ENCODE measurements around the gene PAK1IP1. TPM values are rescaled to one million over a fixed set of nuclear protein-coding genes. Genes with fewer than 3 reads are reported as not detected.

PAK1IP1 gene
- total RNA-seq, 1 donor from 2014 or later = 15.5 TPM

DNA sequence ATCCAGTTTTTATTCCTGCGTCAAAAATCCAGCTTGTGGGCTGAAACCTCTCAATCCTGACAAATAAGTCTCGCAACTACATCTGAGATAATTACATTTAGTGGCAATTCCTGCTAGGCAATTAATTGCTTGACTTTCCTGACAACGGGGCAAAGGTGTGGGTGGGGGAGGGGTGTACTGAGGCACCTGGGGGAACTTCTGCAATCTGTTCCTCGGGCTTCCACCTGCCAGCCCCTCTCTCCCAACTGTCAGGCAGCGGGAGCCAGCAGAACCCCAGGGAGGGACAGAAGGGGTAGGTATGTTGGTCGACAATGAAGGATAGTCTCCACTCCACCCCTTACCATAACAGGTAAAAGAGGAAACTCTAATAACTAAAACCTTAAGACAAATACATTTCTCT, 7.2 kb upstream of the PAK1IP1 start:
- Mint-ChIP-seq H3K27ac (no peak overlapping the region), H3K4me1 (peaks cover 7% of the 10 kb centered on the region), H3K36me3 (no peaks in the 10 kb centered on the region), H3K27me3 (ENCODE audit: low read depth) (peaks cover 31% of the 10 kb centered on the region), H3K9me3 (no peaks in the 10 kb centered on the region), H3K4me3 (no peak overlapping the region)
- TF ChIP-seq, protein P1, sequence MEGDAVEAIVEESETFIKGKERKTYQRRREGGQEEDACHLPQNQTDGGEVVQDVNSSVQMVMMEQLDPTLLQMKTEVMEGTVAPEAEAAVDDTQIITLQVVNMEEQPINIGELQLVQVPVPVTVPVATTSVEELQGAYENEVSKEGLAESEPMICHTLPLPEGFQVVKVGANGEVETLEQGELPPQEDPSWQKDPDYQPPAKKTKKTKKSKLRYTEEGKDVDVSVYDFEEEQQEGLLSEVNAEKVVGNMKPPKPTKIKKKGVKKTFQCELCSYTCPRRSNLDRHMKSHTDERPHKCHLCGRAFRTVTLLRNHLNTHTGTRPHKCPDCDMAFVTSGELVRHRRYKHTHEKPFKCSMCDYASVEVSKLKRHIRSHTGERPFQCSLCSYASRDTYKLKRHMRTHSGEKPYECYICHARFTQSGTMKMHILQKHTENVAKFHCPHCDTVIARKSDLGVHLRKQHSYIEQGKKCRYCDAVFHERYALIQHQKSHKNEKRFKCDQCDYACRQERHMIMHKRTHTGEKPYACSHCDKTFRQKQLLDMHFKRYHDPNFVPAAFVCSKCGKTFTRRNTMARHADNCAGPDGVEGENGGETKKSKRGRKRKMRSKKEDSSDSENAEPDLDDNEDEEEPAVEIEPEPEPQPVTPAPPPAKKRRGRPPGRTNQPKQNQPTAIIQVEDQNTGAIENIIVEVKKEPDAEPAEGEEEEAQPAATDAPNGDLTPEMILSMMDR (IDR thresholded peaks at IDR 0.05; ENCODE audit: unreplicated experiment) = no peak
- DNase-seq (ENCODE audit: low spot score in 2 of 2, unreplicated experiment in 2 of 2) = no peak

DNA sequence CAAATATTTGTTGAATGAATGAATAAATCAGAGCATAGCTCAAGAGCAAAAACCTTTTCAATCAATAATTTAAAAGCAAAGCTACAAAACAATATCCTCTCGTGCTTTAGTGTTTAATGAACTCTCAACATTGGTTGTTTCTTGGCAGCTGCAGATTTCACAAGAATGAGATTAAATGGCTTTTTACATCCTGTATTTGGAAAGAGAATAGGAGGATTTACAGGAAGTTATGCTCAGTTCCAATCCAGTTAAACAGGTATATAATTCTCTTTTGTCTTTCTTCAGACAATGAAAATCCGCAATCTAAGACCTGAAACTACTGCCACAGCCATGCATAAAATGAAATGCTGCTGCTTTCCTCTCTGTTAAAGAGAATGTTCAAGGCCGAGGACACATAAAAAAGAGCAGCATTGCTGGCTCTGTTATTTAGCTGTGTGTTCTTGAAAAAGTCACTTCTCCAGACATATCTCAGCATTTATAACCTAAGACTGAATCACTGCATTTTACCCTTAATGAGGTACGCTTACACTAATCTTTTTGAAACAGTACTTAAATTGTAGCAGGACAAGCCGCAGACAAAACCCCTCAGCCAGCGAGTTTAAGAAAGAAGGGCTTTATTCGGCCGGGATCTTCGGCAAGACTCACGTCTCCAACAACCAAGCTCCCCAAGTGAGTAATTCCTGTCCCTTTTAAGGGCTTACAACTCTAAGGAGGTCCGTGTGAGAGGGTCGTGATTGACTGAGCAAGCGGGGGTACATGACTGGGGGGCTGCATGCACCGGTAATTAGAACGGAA, 3.9 kb upstream of the PAK1IP1 start:
- no peak for DNase-seq (ENCODE audit: low spot score in 2 of 2, unreplicated experiment in 2 of 2)
- Mint-ChIP-seq H3K4me1 (peaks cover 23% of the 10 kb centered on the region), H3K27me3 (ENCODE audit: low read depth) (peaks cover 14% of the 10 kb centered on the region), H3K4me3 (peak overlapping the region; percentile 44), H3K9me3 (no peaks in the 10 kb centered on the region), H3K36me3 (no peaks in the 10 kb centered on the region), H3K27ac (peak overlapping the region; percentile 79)
- TF ChIP-seq, protein P1 (IDR thresholded peaks at IDR 0.05; ENCODE audit: unreplicated experiment) = no peak

DNA sequence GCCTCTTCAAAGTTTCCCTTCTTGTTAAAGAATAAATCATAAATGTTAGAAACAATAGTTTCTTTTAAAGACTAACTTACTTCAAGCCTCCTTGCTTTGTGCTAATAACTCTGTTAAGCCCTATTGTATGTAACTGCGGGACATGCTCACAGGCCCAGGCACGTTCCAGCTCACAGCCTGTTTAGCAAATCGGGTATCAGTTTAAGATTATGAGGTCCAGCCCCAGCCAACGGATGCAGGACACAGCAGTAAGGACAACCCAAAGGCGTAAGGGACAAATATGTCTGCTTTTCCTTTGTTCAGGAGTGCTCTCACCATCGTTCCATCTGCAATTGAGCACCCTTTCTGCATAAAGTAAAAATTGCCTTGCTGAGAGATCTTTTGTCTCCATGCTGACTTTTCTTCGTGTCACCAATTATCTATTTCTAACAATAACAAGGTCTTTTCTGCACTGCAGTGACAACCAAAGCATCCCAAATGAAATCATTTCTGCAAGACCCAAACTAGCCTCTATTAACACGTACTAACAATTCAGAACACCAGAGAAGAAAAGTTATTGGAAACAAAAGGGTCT, 1.7 kb upstream of the PAK1IP1 start:
- Mint-ChIP-seq H3K9me3 (no peaks in the 10 kb centered on the region), H3K27me3 (ENCODE audit: low read depth) (peaks cover 1% of the 10 kb centered on the region), H3K4me3 (peak overlapping the region; percentile 99)

DNA sequence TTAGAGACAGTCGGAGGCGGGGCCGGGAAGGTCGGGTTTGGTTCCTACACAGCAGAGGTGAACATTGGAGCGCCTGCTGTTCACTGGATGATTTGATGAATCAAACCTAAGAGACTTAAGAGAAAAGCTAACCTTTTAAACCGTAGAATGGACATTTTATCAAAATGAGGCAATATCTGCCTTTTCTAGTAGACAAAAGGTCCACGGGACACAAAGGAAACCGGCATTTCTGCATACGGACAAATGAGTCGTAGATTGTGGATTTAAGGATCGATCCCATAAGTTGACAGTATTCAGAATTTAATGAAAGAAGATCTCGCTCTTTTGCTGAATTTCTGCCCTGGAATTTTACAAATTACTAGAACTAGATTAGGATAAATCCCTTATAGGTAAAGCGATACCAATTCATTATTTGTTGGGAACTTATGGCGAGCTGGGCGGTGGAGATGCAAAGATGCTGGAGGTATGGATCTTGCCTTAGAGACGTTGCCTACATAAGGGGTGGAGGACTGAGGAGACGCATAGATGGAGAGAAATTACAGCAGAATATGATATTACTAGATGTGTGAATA, 400 bp downstream of the PAK1IP1 start:
- H3K27me3 Mint-ChIP-seq (ENCODE audit: low read depth) = no peaks in the 10 kb centered on the region
- TF ChIP-seq, protein P1 (IDR thresholded peaks at IDR 0.05; ENCODE audit: unreplicated experiment) = no peak
- peak overlapping the region; percentile 100 for H3K27ac Mint-ChIP-seq
- peaks cover 7% of the 10 kb centered on the region for H3K36me3 Mint-ChIP-seq
- H3K4me3 Mint-ChIP-seq = peak overlapping the region; percentile 99
- H3K9me3 Mint-ChIP-seq = no peaks in the 10 kb centered on the region
- H3K4me1 Mint-ChIP-seq = peaks cover 26% of the 10 kb centered on the region
- DNase-seq (ENCODE audit: low spot score in 2 of 2, unreplicated experiment in 2 of 2) = no peak

More for the DNA sequence above, 1.7 kb upstream of the PAK1IP1 start:
- Mint-ChIP-seq H3K27ac (peak overlapping the region; percentile 100), H3K4me1 (peaks cover 26% of the 10 kb centered on the region), H3K36me3 (peaks cover 2% of the 10 kb centered on the region)
- DNase-seq (ENCODE audit: low spot score in 2 of 2, unreplicated experiment in 2 of 2) = no peak
- TF ChIP-seq, protein P1 (IDR thresholded peaks at IDR 0.05; ENCODE audit: unreplicated experiment) = no peak

DNA sequence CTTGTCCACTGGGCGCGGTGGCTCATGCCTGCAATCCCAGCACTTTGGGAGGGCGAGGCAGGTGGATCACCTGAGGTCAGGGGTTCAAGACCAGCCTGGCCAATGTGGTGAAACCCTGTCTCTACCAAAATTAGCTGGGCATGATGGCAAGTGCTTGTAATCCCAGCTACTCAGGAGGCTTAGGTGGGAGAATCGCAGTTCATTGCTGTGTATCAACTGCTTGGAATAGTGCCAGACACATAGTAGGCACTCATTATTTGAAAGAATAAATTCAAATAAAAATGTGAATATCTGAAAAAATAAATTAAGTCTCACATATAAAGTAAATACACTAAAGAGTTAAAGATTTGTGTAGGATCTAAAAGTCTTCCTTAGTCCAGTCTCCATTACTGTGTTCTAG, 1.9 kb downstream of the PAK1IP1 start:
- TF ChIP-seq, protein P1 (IDR thresholded peaks at IDR 0.05; ENCODE audit: unreplicated experiment) = no peak
- Mint-ChIP-seq H3K4me1 (peaks cover 21% of the 10 kb centered on the region), H3K4me3 (peak overlapping the region; percentile 22), H3K27me3 (ENCODE audit: low read depth) (no peaks in the 10 kb centered on the region), H3K9me3 (no peaks in the 10 kb centered on the region), H3K27ac (peak overlapping the region; percentile 6), H3K36me3 (peaks cover 17% of the 10 kb centered on the region)
- no peak for DNase-seq (ENCODE audit: low spot score in 2 of 2, unreplicated experiment in 2 of 2)
